Measurements from ENCODE around the gene ZNF771. TPM values are rescaled to one million over a fixed set of nuclear protein-coding genes. Genes with fewer than 3 reads are reported as not detected.

Gene ZNF771
- total and polyA plus RNA-seq, 9 of the 15 experiments (the other 6 are each of a cell fraction or from before 2014, with no cell fraction given), result 1.5 to 12.6 (median 4.4) TPM

GRCh38 chr16:30429678-30430427, 22.4 kb downstream of the ZNF771 start, which contains the start of gene DCTPP1 (continued):
- TF ChIP-seq ID3 (CRISPR knock-in tag; IDR thresholded peaks at IDR 0.05) (no peak), ID3 (tag; IDR thresholded peaks at IDR 0.05) (no peak), RBBP5 (IDR thresholded peaks at IDR 0.05; ENCODE audit: borderline replicate concordance, insufficient read depth, low read length, poor library complexity, severe bottlenecking) (peak; percentile 69), ZNF431 (CRISPR knock-in tag; IDR thresholded peaks at IDR 0.05) (no peak), MITF (IDR thresholded peaks at IDR 0.05) (no peak), SRSF9 (IDR thresholded peaks at IDR 0.05; ENCODE audit: borderline replicate concordance, low read depth, low read length) (no peak), THRB (CRISPR knock-in tag; conservative IDR thresholded peaks at IDR 0.05) (no peak), SRF (CRISPR knock-in tag; IDR thresholded peaks at IDR 0.05) (peak in 1 of 2 experiments; percentile 36; a peak in 1 of 4 replicates), TRIM24 (IDR thresholded peaks at IDR 0.05) (no peak), CHD2 (IDR thresholded peaks at IDR 0.05; ENCODE audit: low read depth, low read length) (peak; percentile 73; the same call in 1 of the 2 replicates), SMARCC2 (IDR thresholded peaks at IDR 0.05; ENCODE audit: low read depth) (no peak), HSF4 (CRISPR knock-in tag; IDR thresholded peaks at IDR 0.05; ENCODE audit: borderline replicate concordance) (0 out of 2 replicates have a peak, but pooled peaks have one; percentile 39), HLTF (IDR thresholded peaks at IDR 0.05) (no peak), PREB (CRISPR knock-in tag; IDR thresholded peaks at IDR 0.05) (no peak), ZBTB17 (CRISPR knock-in tag; IDR thresholded peaks at IDR 0.05) (0 out of 2 replicates have a peak, but pooled peaks have one; percentile 31), DMBX1 (CRISPR knock-in tag; IDR thresholded peaks at IDR 0.05; ENCODE audit: borderline replicate concordance) (0 out of 2 replicates have a peak, but pooled peaks have one; percentile 22), ZNF212 (CRISPR knock-in tag; IDR thresholded peaks at IDR 0.05) (no peak), L3MBTL2 (IDR thresholded peaks at IDR 0.05) (no peak), IRF2 (CRISPR knock-in tag; IDR thresholded peaks at IDR 0.05) (no peak), TSC22D4 (tag; IDR thresholded peaks at IDR 0.05) (no peak), E2F8 (IDR thresholded peaks at IDR 0.05; ENCODE audit: low read depth, partially characterized antibody) (peak; percentile 81), SMAD1 (IDR thresholded peaks at IDR 0.05; ENCODE audit: low read depth, low read length, partially characterized antibody) (no peak)

Data from K562 (cell line).